Endothelial cell of umbilical vein (primary cell): ENCODE data around the gene IGFBP2.

Source experiments
- CTCF ChIP-seq, 2 donors: IDR thresholded peaks; 1 replicate in 1 of 2; 2 replicates in 1 of 2; pipeline ENCODE4 v1.5.1; 2011; ENCODE audit warnings: low read length in 2 of 2, mild to moderate bottlenecking in 2 of 2, moderate library complexity in 2 of 2, control low read depth in 1 of 2, inconsistent platforms in 1 of 2, low read depth in 1 of 2; ENCODE audit not compliant: insufficient read depth in 1 of 2; ENCODE audit errors: extremely low read depth in 1 of 2
- EZH2 ChIP-seq: IDR thresholded peaks from 2 replicates; pipeline ENCODE4 v1.6.1; 2012; ENCODE audit warnings: borderline replicate concordance, low read depth, mild to moderate bottlenecking, moderate library complexity, low read length, inconsistent platforms; ENCODE audit not compliant: severe bottlenecking
- MAX ChIP-seq: IDR thresholded peaks from 2 replicates; pipeline ENCODE4 v1.6.1; 2011; ENCODE audit not compliant: insufficient read depth, insufficient read length
- POLR2A ChIP-seq: IDR thresholded peaks from 2 replicates; pipeline ENCODE4 v1.6.1; 2012; ENCODE audit warnings: low read depth, mild to moderate bottlenecking, control low read depth, low read length
- POLR2AphosphoS5 ChIP-seq: IDR thresholded peaks from 2 replicates; pipeline ENCODE4 v1.6.1; 2012; ENCODE audit warnings: low read depth, mild to moderate bottlenecking, control low read depth, low read length, moderate library complexity; ENCODE audit not compliant: insufficient read depth

DNA sequence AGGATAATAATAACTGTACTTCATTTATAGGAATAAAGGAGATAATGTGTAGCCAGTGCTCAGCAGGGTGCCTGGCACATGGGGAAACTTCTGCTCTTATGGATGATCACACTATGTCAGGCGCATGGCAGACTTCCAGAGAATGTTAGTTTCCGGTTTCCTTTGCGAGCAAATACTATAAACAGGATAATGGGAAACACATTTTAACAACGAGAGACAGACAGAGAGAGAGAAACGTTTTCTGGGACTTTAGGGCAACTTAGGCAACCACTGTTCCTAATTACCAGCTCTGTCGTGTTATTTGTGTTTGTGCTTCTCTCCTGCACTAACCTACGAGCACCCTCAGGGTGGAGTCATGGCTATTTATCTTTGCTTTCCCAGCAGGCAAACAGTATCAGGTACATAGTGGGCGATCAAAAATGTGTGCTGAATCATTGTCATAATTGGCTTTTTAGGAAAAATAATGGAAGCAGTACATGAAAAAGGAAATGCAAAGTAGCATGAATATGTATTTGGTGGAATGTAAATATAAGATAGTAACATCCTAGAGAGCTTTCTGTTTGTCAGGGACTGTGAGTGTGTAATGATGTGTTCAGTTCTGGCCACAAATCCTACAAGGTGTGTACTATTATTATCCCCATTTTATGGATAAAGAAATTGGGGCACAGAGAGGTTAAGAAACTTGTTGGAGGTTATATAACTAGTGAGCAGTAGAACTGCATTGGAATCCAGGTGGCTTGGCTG is 36.8 kb upstream of the IGFBP2 start:
- no peak for TF ChIP-seq CTCF (IDR thresholded peaks at IDR 0.05; ENCODE audit: extremely low read depth in 1 of 2, insufficient read depth in 1 of 2, low read depth in 1 of 2, low read length in 2 of 2)
- TF ChIP-seq POLR2A: no peak
- no peak for TF ChIP-seq MAX
- TF ChIP-seq POLR2AphosphoS5: no peak
- TF ChIP-seq EZH2: no peak
